ENCODE results near the gene ACTL10. TPM values are rescaled to one million over a fixed set of nuclear protein-coding genes. Genes with fewer than 3 reads are reported as not detected.

Gene ACTL10
- total RNA-seq, 4 donors from 2014 or later = 2.1 to 10.2 (median 3.7) TPM

DNA sequence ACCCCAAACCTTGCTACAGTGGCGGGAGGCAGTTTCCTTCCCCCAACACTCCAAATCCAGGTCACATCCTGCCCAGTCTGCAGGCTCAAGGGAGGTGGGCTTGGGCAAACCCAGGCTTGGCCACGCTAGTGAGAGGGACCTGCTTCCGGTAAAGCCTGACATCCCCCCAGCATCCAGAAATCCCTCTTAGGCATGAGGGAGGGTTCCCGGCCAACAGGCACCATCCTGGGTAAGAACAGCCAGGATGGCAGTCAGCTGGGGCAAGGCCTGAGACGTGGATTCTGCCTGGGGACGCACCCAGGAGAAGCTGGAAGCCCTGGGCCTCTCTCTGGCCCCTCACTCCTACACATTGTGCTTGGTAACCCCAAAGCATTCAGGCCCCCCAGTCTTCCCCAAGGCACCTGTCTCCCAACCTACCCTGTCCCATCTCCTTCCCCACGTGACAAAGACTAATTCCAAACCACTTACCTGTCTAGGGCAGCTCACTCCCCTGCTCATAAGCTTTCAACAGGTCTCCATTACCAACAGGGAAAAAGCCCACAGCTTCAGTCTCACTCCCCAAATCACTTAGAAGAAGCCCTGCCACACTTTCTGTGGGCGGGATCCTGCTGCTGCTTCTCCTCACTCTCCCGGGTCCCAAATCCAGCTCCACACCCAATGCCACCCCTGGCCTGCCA lies 2.5 kb upstream of the ACTL10 start:
- intact Hi-C loops (cut with DNase I; ENCODE audit: low total_unique reads) = loop anchor here (5.0 kb wide), 1 partner anchor 202 kb away; no protein-coding TSS in a partner anchor
- H3K4me3 ChIP-seq (ENCODE audit: low read depth, poor library complexity, severe bottlenecking) = no peak overlapping the region
- 35 to 55% methylated on average over 6 to 9 of the region's 9 CpGs for WGBS, 2 donors
- TF ChIP-seq, protein P1, sequence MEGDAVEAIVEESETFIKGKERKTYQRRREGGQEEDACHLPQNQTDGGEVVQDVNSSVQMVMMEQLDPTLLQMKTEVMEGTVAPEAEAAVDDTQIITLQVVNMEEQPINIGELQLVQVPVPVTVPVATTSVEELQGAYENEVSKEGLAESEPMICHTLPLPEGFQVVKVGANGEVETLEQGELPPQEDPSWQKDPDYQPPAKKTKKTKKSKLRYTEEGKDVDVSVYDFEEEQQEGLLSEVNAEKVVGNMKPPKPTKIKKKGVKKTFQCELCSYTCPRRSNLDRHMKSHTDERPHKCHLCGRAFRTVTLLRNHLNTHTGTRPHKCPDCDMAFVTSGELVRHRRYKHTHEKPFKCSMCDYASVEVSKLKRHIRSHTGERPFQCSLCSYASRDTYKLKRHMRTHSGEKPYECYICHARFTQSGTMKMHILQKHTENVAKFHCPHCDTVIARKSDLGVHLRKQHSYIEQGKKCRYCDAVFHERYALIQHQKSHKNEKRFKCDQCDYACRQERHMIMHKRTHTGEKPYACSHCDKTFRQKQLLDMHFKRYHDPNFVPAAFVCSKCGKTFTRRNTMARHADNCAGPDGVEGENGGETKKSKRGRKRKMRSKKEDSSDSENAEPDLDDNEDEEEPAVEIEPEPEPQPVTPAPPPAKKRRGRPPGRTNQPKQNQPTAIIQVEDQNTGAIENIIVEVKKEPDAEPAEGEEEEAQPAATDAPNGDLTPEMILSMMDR (IDR thresholded peaks at IDR 0.05) = no peak
- no peak for TF ChIP-seq POLR2A (IDR thresholded peaks at IDR 0.05)
- DNase-seq (ENCODE audit: low spot score in 2 of 2) = no peak

DNA sequence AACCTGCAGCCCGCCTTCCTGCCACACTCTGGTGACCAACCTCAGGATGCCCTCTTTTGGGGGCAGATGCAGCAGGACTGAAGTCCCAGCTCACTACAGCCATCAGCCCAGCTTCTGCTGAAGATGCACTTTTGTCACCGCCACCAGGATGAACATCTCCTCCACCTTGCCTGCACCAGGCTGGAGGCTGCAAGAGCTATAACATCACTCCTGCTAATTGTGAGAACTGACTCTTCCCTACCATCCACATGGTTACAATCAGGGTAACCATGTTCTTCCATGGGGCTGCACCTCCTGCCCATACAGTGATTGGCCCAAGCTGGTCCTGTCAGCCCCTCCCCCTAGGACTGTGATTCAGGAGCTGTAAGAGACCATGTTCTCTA lies 2.0 kb upstream of the ACTL10 start:
- TF ChIP-seq, protein P1 (IDR thresholded peaks at IDR 0.05) = no peak
- no peak for TF ChIP-seq POLR2A (IDR thresholded peaks at IDR 0.05)
- no peak overlapping the region for H3K4me3 ChIP-seq (ENCODE audit: low read depth, poor library complexity, severe bottlenecking)
- intact Hi-C loops (cut with DNase I; ENCODE audit: low total_unique reads) = loop anchor here (5.0 kb wide), 1 partner anchor 202 kb away; no protein-coding TSS in a partner anchor
- DNase-seq (ENCODE audit: low spot score in 2 of 2) = no peak
- WGBS, 2 donors = 91 to 96% methylated on average over 2 of the region's 2 CpGs

DNA sequence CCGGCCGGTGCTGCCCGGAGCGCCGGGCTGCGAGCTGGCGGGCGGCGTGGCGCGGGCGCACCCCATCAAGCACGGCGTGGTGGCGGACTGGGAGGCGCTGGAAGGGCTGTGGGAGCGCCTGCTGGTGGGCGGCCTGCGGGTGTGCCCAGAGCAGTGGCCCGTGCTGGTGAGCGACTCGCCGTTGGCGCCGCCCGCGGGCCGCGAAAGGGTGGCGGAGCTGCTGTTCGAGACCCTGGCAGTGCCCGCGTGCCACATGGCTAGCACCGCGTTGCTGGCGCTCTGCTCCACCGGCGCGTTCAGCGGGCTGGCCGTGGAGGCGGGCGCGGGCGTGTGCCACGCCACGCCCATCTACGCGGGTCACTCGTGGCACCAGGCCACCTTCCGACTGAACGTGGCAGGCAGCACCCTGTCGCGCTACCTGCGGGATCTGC lies 517 bp downstream of the ACTL10 start:
- intact Hi-C loops (cut with DNase I; ENCODE audit: low total_unique reads) = no loop called here
- DNase-seq (ENCODE audit: low spot score in 2 of 2) = peak in 1 of 2 donors; percentile 93
- no peak for TF ChIP-seq POLR2A (IDR thresholded peaks at IDR 0.05)
- TF ChIP-seq, protein P1 (IDR thresholded peaks at IDR 0.05) = no peak
- WGBS, 2 donors = 0 to 15% methylated on average over 12 to 22 of the region's 55 CpGs
- peak overlapping the region; percentile 25 for H3K4me3 ChIP-seq (ENCODE audit: low read depth, poor library complexity, severe bottlenecking)

DNA sequence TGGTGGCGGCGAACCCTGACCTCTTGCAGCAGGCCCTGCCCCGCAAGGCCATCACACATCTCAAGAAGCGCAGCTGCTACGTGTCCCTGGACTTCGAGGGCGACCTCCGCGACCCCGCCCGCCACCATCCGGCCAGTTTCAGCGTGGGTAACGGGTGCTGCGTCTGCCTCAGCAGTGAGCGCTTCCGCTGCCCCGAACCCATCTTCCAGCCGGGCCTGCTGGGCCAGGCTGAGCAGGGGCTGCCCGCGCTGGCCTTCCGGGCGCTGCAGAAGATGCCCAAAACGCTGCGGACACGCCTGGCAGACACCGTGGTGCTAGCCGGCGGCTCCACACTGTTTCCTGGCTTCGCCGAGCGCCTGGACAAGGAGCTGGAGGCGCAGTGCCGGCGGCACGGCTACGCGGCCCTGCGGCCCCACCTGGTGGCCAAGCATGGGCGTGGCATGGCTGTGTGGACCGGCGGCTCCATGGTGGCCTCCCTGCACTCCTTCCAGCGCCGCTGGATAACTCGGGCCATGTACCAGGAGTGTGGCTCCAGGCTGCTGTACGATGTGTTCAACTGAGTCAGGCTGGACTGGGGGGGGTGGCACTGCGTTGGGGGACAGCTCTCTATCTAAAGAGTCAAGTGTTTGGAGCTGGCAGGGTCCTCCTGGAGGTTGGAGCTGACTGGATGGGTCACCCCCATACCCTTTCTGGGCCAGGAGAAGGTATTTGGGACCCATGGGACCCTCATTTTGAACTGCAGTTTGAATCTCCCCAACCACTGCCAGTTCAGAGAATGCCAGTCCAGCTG lies 1.1 kb downstream of the ACTL10 start:
- TF ChIP-seq, protein P1 (IDR thresholded peaks at IDR 0.05) = peak in 1 of 3 donors; percentile 66
- no peak for TF ChIP-seq POLR2A (IDR thresholded peaks at IDR 0.05)
- H3K4me3 ChIP-seq (ENCODE audit: low read depth, poor library complexity, severe bottlenecking) = peak overlapping the region; percentile 25
- intact Hi-C loops (cut with DNase I; ENCODE audit: low total_unique reads) = no loop called here
- 1 to 30% methylated on average over 24 to 25 of the region's 47 CpGs for WGBS, 2 donors
- DNase-seq (ENCODE audit: low spot score in 2 of 2) = peak in 1 of 2 donors; percentile 94

DNA sequence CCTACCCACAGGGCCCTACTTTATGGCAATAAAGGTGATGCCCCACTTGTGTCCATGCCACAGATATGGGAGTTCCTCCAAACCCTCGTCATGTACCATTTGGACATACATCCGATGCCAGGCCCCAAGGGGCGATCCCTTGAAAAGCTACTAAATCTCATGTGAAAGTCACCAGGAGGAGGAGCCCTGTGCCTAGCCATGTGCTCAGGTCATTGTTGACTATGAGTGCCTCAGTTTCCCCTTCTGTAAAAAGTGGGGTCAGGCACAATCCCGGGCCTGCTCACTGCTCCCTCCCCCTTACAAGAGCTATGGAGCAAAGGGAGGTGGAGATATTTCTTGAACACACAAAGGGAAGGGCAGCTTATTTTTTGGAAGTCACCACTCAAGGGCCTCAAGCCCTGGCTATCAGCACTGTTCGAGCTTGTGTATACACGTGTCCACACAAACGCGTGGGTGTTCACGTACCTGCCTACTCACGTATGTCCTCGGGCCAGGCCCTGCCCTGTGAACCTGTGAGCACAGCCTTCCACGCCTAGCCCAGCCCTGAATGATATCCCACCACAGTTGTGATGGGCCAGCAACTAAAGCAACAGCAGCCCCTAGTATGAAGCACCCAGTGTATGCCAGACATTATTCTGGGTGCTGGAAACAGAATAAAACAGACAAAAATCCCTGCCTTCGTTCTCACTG lies 1.9 kb downstream of the ACTL10 start:
- no peak for DNase-seq (ENCODE audit: low spot score in 2 of 2)
- intact Hi-C loops (cut with DNase I; ENCODE audit: low total_unique reads) = no loop called here
- TF ChIP-seq POLR2A (IDR thresholded peaks at IDR 0.05) = no peak
- TF ChIP-seq, protein P1 (IDR thresholded peaks at IDR 0.05) = no peak
- H3K4me3 ChIP-seq (ENCODE audit: low read depth, poor library complexity, severe bottlenecking) = no peak overlapping the region
- WGBS, 2 donors = 49 to 59% methylated on average over 12 to 13 of the region's 13 CpGs
